Stimulated activated naive CD4-positive, alpha-beta T cell (primary cell): ENCODE measurements around the gene HSD17B1.
"Not testable (repeated sequence)": the region's sequence is repeated elsewhere in the genome, so short reads cannot be mapped to it uniquely, and the experiment has no call there.

Source experiments
- DNase-seq, 6 experiments: peaks; one replicate each; lab custom pipeline; 2025; lab: John Stamatoyannopoulos, UW

Gene HSD17B1, protein sequence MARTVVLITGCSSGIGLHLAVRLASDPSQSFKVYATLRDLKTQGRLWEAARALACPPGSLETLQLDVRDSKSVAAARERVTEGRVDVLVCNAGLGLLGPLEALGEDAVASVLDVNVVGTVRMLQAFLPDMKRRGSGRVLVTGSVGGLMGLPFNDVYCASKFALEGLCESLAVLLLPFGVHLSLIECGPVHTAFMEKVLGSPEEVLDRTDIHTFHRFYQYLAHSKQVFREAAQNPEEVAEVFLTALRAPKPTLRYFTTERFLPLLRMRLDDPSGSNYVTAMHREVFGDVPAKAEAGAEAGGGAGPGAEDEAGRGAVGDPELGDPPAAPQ

DNA sequence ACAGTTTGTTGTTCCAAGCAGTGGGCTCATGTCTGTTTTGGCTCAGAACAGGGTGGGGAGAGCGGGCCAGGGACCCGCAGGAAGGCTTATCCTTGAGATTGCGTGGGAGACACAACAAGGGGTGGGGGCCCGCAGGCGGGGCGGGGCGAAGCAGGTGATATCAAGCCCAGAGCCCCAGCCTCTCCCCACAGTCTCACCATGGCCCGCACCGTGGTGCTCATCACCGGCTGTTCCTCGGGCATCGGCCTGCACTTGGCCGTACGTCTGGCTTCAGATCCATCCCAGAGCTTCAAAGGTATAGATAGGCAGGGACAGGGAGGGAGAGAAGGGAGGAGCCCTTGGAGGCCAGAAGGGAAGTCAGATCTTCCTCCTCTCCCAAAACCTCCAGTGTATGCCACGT is at the start of gene HSD17B1:
TSS of gene HSD17B1 (plus strand) at position 188 of the 400 bp plus-strand sequence. CDS start at position 199, 11 bp downstream.
- not testable (repeated sequence) for DNase-seq

DNA sequence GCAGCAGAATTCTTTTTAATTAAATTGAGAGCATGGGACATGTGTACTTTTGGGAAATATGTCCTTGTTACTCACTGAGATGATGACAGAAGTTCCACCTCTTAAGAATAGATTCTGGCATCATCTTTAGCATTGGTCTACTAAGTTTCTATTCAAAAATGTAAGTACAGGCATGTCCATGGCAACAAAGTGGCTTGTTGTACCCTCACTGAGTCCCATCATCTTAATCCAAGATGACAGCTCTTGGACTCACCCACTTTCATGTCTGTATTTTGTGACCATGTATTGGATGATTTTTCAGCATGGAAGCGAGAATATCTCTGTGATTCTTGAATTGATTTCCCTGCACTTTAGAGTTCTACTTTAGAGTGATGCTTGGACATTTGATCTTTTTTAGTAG is 49.8 kb upstream of the HSD17B1 start:
- DNase-seq = no peak

DNA sequence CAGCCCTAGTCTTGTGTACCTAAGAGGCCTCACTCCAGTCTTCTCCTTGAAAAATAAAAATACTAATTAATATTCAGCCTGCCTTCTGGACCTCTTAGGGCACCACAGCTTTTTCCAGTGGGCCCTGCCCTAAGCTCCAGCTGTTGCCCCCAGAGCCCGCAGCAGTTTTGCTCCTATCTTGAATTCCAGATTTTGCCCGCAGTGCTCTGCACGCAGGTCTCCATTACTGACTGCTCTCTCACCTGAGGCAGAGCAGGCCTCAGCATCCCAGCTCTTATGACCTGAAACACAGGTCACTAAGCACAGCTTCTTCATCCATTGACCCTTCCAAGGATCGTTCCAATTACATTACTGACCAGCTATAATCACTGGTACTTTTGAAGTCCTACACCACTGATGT is 45.1 kb upstream of the HSD17B1 start:
- DNase-seq = no peak

DNA sequence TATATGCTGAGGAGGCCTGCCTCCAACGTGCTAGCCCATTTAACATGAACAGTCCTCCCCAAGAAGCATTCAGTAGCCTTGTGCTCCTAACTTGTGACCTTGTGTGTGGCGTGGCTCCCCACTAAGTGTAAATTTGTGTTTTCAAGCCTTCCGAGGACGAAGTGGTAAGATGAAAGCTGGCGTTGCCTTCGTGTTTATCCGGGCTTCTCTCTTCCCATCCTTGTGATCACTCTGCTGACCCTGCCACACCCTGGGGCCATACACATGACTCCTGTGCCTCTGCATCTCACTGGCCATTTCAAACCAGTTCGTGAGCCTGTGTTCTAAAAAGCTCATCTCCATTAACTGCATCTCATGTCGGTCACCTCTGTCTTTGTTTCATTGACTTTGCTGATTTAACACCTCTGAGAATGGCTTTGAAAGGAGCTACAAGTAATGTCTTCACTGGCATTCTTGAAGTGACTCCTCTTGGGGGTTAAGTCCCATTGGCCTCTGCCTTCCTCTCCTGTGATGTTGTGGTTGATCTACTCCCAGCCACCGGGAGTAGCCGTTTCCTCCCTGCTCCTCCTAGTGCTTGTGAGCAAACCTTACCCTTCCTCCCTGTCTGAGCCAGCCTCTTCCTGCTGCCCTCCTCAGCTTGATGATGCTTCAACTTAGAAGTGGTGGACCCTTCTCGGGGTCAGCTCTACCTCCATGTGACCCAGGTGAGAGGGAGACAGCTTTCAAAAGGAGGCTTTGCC is 44.1 kb upstream of the HSD17B1 start:
- no peak for DNase-seq

DNA sequence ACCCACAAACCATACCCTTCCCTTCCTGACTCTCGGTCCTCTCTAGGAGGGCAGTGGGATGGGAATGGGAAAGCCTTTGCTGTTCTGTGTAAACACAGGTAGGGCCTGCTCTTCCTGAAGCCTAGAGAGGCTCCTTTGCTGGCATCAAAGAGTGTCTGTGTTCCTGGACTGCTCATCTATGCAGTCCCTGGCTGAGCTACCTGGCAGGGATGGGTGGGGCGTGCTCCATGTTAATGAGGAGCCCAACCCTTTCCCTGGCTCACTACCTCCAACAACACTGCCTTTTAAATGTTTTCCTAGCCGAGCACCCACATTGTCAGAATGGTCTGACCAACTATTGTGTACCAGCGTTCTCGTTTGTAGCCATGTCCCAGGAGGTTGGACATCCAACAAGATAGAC is 43.3 kb upstream of the HSD17B1 start:
- DNase-seq = no peak

DNA sequence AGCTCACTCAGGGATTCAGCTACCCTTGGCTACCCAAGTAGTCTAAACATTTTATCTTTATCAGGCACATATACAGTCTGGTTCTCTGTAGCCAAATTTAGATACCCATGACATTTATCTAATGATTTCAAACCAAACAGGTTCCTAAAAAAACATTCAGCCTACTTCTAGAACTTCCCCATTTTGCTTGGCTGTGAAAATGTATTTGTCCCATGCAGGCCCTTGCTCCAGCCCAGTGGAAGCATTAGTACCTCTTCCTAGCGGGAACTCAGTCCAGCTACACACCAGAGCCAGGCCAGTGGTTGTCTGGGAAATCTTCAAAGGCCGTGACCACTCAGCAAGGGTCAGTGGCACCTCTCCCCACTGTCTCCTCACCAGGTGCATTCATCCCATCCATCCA is 42.9 kb upstream of the HSD17B1 start:
- no peak for DNase-seq

DNA sequence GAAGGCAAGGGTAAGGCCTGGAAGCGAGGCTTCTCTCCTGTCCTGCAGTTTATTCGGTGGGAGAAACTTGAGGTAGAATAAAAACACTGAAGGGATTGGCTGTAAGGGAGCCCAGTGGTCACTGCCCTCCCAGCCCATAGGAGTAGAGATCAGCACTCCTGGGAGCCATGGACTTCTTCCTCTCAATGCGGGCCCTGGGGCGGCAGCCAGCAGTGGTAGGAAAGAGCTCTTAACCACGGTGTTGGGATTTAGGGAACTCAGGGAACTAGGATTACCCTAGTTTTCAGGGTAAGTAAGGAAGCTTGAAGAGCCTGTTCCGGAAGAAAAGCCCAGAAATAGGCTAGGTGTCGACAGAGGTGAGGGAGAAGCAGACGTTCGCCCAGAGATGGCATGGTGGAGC is 40.5 kb upstream of the HSD17B1 start:
- DNase-seq = no peak

DNA sequence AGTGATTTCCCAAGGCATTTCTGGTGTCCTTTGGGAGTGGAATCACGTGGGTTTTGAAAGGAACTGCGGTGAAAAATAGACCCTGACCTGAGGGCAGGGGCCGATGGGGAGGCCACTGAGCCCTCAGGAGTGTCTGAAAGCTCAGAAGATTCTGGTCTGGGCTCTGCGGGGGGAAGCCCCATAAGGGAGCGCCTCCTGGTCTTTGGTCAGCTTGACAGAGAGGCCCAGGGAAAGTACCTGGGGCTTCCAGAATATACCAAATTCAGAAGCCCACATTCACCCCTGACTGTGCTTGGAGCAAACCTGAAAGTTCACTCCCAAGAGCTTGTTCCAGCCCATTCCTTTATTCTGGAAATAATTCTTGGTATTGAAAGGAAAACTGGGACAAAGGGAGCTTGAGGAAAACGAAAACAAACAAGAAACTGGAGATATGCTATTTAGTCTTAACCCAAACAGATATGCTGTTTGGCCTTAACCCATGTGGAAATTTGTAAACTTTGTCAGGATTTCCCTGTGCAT is 39.9 kb upstream of the HSD17B1 start:
- DNase-seq = no peak

DNA sequence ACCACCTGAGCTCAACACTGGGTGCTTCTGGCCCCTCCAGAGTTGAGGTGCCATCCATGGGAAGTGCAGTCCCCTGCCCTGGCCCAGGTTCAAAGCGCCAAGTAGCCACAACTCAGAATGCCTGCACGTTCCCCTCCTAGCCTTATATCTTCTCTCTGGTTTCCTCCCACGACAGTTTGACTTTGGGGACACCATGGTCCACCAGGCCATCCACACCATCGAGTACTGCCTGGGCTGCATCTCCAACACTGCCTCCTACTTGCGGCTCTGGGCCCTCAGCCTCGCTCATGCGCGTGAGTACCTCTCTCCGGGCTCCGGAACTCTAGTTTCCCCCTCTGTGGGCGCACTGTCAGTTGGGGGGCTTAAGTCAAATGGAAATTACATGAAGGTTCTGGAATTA is 39.0 kb upstream of the HSD17B1 start:
- DNase-seq = no peak

DNA sequence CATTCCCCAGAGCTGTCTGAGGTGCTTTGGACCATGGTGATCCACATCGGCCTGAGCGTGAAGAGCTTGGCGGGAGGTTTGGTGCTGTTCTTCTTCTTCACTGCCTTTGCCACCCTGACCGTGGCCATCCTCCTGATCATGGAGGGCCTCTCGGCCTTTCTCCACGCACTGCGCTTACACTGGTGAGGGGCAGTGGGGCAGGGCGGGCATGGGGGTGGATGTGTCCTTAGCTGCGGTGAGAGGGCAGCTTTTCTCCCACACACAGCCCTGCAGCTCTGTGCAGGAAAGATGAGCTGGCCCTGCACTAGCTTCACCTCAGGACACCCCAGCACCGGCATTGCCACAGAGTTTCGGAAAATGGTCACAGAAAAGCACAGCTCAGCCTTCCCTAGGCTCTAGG is 38.4 kb upstream of the HSD17B1 start:
- DNase-seq = no peak

DNA sequence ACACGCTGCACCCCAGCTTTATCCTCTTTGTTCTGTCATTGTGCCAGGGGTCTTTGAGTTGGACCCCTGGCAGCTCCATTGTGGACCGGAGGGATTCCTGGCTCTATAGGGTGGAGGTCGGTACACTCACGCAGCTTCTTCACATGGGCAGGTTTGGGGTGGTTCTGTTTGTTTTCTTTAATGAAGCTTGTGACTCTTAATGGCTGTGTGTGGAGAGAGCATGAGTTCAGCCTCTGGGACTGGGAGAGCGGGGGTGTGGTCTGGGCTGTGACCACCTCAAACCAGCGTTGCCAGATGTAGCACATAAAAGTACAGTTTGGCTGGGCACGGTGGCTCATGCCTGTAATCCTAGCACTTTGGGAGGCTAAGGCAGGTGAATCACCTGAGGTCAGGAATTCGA is 37.9 kb upstream of the HSD17B1 start:
- no peak for DNase-seq

DNA sequence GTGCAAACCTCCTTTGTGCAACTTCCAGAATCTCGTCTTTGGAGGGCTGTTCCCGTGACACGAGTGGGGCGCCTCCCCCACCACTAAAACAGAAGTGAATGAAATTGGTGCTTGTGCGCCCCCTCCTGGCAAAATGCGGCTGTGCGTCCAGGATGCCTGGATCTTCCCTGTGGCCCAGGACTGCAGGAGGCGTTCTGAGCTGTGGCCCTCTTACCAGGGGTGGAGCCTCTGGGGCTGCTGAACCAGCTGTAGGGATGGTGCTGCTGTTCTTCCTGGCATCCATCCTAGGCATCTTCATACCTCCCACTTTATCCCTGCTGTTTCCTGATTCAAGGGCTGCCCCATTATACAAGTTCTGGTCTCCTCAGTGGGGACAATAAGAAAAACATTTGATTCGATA is 35.2 kb upstream of the HSD17B1 start:
- DNase-seq = peak; percentile 52 to 84 (median 77)

DNA sequence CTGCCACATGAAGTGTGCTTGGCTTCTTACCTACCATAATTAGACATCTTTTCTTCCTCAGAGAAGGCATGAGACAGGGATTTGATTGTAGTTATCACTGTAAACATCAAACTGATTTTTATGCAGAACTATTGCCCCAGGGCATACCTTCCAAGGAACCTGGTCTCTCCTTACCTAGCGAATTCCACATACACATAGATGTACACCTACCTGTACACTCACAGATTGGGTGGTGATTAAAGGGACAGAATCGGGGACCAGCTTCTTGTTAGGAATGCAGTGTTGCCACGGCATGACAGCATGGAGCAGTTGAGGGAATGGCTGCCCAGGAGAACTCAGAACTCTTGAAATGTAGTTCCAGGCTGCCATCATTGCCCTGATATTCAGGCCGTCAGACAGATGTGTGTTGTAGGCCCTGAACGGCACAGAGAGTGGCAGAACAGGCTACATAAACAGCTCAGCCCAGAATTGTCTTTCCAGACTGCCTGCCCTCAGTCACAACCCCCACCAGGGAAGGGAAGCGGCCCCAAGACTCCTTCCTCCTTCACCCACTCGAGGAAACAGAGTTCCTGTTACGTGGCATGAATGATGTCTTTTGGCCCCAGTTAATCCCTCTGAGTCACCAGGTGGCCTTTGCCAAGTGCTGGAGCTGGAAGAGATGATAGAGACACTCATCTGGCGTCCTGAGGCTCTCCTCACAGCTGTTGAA is 34.5 kb upstream of the HSD17B1 start:
- no peak for DNase-seq

DNA sequence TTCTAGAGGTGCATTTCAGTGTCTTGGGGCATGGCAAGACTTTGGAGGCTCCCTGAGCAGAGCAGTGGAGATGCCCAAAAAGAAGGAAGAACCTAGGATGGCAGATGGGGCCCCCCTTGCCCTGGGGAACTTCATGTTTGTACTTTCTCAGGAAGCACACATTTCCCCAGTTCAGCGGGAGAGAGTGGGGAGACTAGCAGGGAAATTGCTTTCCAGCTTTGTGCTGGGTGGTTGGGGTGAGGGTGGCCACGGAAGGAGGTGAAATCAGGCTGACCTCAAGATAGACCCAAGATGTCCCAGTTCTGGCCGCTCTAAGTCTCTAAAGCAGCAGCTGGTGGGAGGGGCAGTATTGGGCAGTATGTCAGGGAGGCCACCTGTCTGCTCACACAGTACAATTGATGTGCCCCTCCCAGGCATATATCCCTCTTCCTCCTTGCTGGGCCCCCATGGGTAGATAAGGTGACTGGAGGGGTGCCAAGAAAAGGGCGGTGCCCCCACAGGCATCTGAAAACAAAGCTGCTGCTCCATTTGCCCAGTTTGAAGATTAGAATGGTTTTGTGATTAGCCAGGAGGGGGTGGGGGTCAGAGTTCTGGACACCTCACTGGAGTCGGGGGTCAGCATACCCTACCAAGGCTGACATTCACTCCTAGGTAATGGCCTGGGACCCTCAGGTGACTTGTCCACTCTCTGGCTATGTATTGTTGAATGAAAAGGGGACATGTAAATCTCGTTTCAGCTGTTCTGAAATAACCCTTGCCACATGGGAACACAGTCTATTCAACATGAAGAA is 33.8 kb upstream of the HSD17B1 start:
- no peak for DNase-seq

DNA sequence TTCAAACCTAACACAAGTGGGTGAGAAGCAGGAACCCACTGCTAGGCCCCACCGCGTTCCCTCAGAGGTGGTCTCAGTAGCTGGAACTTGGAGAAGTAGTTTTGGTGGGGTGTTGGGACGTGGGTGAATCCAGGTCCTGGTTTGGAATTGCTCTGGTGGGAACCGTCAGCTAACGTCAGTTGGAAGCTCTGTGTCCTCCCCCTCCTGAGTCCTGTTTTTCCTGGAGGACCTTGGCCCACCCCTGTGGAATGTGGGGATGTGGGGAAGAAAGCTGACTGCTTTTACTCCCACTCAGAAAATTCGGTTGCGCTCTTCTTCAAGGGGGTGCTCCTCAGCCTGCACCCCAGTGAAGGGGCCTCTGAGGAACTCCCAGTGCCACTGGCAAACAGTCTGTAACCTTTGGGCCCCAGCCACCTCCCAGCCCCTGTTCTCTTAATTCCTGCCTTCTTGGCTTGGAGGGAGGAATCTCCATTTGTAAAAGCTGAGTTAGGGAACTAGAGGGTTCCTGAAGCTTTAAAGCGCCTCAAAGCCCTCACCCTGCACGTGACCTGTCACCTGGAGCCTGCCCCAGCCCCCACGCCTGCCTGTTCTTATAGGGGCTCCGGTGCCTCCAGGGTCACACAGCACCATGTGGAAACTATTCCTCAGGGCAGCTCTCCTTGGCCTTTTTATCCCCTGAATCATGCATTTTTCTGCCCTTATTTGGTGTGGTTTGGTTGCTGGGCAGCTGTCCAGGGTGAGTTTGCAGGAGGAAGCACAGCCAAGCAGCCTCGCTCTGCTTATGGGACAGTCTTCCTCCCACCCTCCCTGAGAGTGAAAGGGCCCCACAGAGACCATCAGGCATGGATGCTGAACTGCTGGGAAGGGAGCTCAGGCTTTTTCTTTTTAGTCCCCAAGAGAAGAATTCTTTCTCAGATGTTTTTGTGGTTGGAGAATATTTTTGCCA is 32.9 kb upstream of the HSD17B1 start:
- DNase-seq = no peak

DNA sequence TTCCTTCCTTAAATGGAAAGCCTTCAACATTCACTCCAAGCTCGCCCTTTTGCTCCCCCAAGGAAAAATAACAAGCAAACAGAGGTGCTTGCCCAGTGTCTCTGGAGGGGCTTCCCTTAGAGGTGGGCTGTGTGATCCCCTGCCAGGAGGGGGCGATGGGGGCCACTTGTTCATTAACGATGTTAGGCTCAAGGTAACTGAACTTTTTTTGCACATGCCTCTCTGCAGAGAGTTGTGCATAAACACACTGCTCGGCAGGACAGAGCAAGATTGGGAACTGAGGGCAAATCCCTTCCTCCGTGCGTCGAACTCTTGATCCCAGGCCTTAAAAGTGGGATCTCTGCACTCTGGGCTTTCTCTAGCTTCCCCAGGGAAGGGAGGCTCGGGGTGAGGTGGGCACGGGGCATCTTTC is 32.2 kb upstream of the HSD17B1 start:
- peak in 1 of 6 experiments; percentile 11 for DNase-seq

DNA sequence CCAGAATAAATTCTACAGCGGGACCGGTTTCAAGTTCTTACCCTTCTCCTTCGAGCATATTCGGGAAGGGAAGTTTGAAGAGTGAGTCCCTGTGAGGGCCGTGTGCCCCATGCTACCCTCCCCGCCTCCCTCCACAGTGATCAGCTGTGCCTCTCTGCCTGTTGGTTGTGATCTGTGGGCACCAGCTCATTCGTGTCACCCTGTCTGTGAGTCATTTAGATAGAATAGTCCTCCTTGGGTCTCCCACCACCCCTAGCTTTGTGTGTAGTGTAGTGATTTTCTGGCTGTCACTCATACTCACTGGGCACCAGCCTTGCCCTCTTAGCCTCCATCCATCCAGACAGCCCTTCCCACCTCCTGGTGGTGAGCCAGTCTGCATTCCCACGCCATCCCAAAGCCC is 31.7 kb upstream of the HSD17B1 start:
- DNase-seq = no peak

DNA sequence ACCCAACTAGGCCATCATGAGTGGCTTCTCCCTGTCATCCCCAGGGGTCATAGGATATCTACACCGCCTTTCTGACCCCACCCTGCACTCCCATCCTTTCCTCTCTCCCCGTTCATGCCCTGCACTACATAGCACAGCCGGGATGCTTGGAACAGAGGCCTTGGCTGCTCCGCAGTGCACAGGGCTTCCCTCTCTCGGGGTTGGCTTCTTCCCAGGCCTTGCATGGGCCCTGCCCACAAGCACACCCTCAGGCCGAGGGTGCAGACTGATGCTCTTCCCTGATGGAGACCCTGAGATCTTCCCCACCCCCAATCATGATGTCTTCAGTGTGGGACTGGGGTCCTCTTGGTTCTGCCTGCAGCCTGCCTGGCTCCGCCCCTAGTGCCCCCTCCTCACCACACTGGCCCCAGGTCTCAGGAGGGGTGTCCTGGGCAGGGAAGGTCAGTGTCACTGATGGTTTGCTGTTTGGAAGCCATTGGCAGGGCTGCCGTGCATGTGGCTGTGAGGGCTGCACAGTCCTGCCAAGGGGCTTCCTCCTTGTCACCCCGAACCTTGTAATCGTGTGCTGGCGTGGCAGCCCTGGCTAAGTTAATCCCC is 31.0 kb upstream of the HSD17B1 start:
- DNase-seq = no peak

DNA sequence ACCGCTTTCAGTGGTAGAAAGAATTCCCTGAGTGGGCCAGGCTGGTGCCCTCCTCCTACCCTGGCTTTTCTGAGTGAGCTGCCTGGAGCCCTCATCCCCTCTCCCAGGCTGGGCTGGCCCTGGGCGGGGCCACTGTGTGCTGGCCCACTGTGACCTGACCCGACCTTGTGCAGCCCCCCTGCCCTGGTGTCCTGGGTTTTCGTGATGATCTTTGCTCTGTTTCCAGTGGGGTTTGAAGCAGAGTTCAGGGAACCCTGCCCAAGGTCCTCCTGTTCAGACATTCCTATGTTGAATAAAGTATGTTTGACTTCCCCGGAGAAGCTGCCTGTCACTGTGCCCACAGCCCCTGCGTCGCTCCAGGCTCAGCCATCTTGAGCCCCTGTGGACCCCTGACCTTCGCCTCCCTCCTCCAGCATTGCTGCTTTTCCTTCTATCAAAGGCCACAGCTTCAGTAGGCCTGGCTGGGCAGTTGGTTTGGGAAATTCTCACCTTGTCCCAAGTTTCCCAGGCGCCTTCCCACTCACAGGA is 30.4 kb upstream of the HSD17B1 start:
- DNase-seq = no peak

DNA sequence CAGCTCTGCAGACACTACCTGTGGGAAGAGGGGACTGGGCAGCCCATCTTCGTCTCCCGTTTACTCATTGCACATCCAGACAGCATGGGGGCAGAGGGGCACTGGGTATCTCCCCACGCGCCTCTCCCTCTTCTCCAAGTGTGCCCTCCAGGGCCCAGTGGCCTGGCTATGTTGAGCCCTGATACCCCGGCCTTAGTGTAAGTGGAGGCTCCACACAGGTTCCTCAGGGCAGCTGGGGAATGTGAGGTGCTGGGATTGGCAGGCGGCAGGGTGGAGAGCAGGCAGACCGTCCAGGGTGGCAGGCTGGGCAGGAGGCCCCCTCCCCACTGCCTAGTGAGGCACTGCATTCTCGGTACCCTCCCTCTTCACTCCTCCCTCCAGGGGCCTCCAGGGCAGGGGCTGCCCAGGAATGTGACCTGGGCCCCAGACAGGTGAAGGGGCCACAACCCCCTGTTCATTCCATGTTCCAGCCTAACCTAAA is 29.9 kb upstream of the HSD17B1 start:
- DNase-seq = no peak
